ENCODE data around the gene MME. TPM values are rescaled to one million over a fixed set of nuclear protein-coding genes. Genes with fewer than 3 reads are reported as not detected.

Gene MME
- total and polyA plus RNA-seq, 4 donors, result 4.1 to 20.7 (median 9.5) TPM

GRCh38 chr3:155166441-155166840 lies 86.3 kb downstream of the MME start:
- Histone ChIP-seq H3K4me3 (ENCODE audit: low read depth in 1 of 3, low read length in 3 of 3) (no peak overlapping the region), H3K27me3 (ENCODE audit: control insufficient read depth in 4 of 4, insufficient read depth in 4 of 4, low read length in 3 of 4) (no peaks in the 10 kb centered on the region), H3K9me3 (ENCODE audit: control insufficient read depth in 4 of 4, low read length in 3 of 4) (no peaks in the 10 kb centered on the region), H3K27ac (ENCODE audit: low read depth in 1 of 2, low read length in 2 of 2) (no peak overlapping the region), H3K36me3 (ENCODE audit: control insufficient read depth in 4 of 4, insufficient read depth in 3 of 4, low read depth in 1 of 4, low read length in 3 of 4) (peaks cover 0 to 17% (median 6%) of the 10 kb centered on the region in 4 donors), H3K9ac (ENCODE audit: low read depth in 1 of 2, low read length in 2 of 2) (no peak overlapping the region), H3K4me1 (ENCODE audit: control insufficient read depth in 4 of 4, insufficient read depth in 4 of 4, low read length in 3 of 4) (peaks cover 0 to 16% (median 6%) of the 10 kb centered on the region in 4 donors)
- TF ChIP-seq YY1 (IDR thresholded peaks at IDR 0.05), result no peak
- no peak for TF ChIP-seq GABPA (IDR thresholded peaks at IDR 0.05 in 1 of 2, conservative IDR thresholded peaks at IDR 0.05 in 1 of 2)
- no peak for TF ChIP-seq HNF4A (conservative IDR thresholded peaks at IDR 0.05)
- no peak for TF ChIP-seq RXRA (IDR thresholded peaks at IDR 0.05)
- no peak for TF ChIP-seq SP1 (IDR thresholded peaks at IDR 0.05)
- no peak for TF ChIP-seq RAD21 (IDR thresholded peaks at IDR 0.05)
- TF ChIP-seq JUND (IDR thresholded peaks at IDR 0.05), result no peak
- TF ChIP-seq MAX (IDR thresholded peaks at IDR 0.05), result no peak
- TF ChIP-seq FOXA1 (IDR thresholded peaks at IDR 0.05), result no peak
- TF ChIP-seq TAF1 (conservative IDR thresholded peaks at IDR 0.05), result no peak
- TF ChIP-seq ZBTB33 (IDR thresholded peaks at IDR 0.05), result no peak
- no peak for DNase-seq (ENCODE audit: low spot score)
- 94% methylated on average over 2 of the region's 2 CpGs for WGBS

- Histone ChIP-seq H3K27me3 (ENCODE audit: control insufficient read depth in 4 of 4, insufficient read depth in 4 of 4, low read length in 3 of 4) (no peaks in the 10 kb centered on the region), H3K4me1 (ENCODE audit: control insufficient read depth in 4 of 4, insufficient read depth in 4 of 4, low read length in 3 of 4) (peaks cover 0 to 2% (median under 1%) of the 10 kb centered on the region in 4 donors), H3K27ac (ENCODE audit: low read depth in 1 of 2, low read length in 2 of 2) (no peak overlapping the region), H3K9me3 (ENCODE audit: control insufficient read depth in 4 of 4, low read length in 3 of 4) (no peaks in the 10 kb centered on the region), H3K4me3 (ENCODE audit: low read depth in 1 of 3, low read length in 3 of 3) (no peak overlapping the region), H3K36me3 (ENCODE audit: control insufficient read depth in 4 of 4, insufficient read depth in 3 of 4, low read depth in 1 of 4, low read length in 3 of 4) (peaks cover 0 to 29% (median 11%) of the 10 kb centered on the region in 4 donors), H3K9ac (ENCODE audit: low read depth in 1 of 2, low read length in 2 of 2) (no peak overlapping the region)
- no peak for TF ChIP-seq EGR1 (IDR thresholded peaks at IDR 0.05; ENCODE audit: low read depth in 2 of 2)
- TF ChIP-seq CTCF (IDR thresholded peaks at IDR 0.05; ENCODE audit: low read depth, low read length, missing input control), result no peak
- TF ChIP-seq ZBTB33 (IDR thresholded peaks at IDR 0.05), result no peak
- no peak for TF ChIP-seq GABPA (IDR thresholded peaks at IDR 0.05 in 1 of 2, conservative IDR thresholded peaks at IDR 0.05 in 1 of 2)
- TF ChIP-seq YY1 (IDR thresholded peaks at IDR 0.05), result no peak
- TF ChIP-seq FOXA1 (IDR thresholded peaks at IDR 0.05), result no peak
- TF ChIP-seq TAF1 (conservative IDR thresholded peaks at IDR 0.05), result no peak
- TF ChIP-seq NR2F2 (IDR thresholded peaks at IDR 0.05), result no peak
- WGBS, result 97% methylated on average over 2 of the region's 2 CpGs
- DNase-seq (ENCODE audit: low spot score), result no peak
These were observed 89.1 kb downstream of the MME start for GRCh38 chr3:155169197-155169596.

Measured in liver (tissue), 9 donors.